B cell (primary cell): ENCODE measurements around the gene TNFAIP1.

Experiments
- CTCF ChIP-seq: fragments of 200-600 bp; IDR thresholded peaks from one replicate; pipeline ENCODE4 v1.8.0; 2022; ENCODE audit warnings: antibody characterized with exemption, mild to moderate bottlenecking
- EZH2 ChIP-seq: IDR thresholded peaks from 2 replicates; pipeline ENCODE4 v1.6.1; 2012; ENCODE audit warnings: borderline replicate concordance, low read depth, mild to moderate bottlenecking, moderate library complexity, low read length; ENCODE audit not compliant: insufficient read depth, poor library complexity, severe bottlenecking

- TF ChIP-seq CTCF (no peak), EZH2 (no peak)
Measured at GRCh38 chr17:28328325-28328724, 7.2 kb upstream of the TNFAIP1 start.
